AG09309 (cell line): ENCODE results near the gene TCFL5.

Experiments used
- DNase-seq: peaks from one replicate; pipeline ENCODE4 v3.0.0-alpha.2; 2010; ENCODE audit warnings: low read depth
- H3K4me3 ChIP-seq: 2 replicates; pipeline ENCODE4 v1.5.1; 2011; ENCODE audit warnings: mild to moderate bottlenecking, low read depth, low read length, moderate library complexity; ENCODE audit not compliant: control insufficient read depth
- TF ChIP-seq, protein P1 (sequence below): IDR thresholded peaks from 2 replicates; pipeline ENCODE4 v1.5.1; 2011; ENCODE audit warnings: mild to moderate bottlenecking, low read depth, low read length, inconsistent platforms; ENCODE audit not compliant: insufficient read depth, control insufficient read depth; ENCODE audit errors: missing control alignments

TCFL5 gene

GRCh38 chr20:62822788-62823651, 38.6 kb downstream of the TCFL5 start:
- no peak overlapping the region for H3K4me3 ChIP-seq
- TF ChIP-seq, protein P1, sequence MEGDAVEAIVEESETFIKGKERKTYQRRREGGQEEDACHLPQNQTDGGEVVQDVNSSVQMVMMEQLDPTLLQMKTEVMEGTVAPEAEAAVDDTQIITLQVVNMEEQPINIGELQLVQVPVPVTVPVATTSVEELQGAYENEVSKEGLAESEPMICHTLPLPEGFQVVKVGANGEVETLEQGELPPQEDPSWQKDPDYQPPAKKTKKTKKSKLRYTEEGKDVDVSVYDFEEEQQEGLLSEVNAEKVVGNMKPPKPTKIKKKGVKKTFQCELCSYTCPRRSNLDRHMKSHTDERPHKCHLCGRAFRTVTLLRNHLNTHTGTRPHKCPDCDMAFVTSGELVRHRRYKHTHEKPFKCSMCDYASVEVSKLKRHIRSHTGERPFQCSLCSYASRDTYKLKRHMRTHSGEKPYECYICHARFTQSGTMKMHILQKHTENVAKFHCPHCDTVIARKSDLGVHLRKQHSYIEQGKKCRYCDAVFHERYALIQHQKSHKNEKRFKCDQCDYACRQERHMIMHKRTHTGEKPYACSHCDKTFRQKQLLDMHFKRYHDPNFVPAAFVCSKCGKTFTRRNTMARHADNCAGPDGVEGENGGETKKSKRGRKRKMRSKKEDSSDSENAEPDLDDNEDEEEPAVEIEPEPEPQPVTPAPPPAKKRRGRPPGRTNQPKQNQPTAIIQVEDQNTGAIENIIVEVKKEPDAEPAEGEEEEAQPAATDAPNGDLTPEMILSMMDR, result peak; percentile 27
- DNase-seq, result no peak

DNA sequence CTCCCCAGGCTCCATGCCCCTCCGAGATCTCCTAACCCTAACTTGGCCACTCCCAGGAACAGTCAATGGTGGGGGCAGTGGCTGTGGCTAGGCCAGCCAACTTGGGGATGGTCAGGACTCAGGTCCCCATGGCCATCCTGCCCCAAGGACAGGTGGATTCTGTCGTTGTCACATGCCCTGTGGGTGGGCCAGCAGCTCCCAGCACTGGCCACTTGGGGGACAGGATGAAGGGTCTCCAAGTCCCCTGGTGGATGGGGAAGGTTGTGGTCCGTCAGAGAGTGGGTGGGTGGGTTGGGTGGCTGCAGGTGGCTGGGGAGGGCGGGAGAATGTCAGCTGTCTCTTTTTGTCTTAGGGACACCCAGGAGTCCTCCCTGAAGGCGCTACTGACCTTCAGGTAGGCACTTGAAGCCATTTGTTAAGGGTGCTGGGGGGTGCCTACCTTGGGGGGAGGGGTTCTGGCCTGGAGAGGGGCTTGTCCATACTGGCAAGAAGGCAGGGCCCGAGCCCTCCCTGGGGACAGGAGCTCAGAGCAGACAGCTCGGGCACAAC, 39.3 kb downstream of the TCFL5 start:
- no peak for DNase-seq
- TF ChIP-seq, protein P1, result no peak
- H3K4me3 ChIP-seq, result no peak overlapping the region

GRCh38 chr20:62821726-62822210, 39.9 kb downstream of the TCFL5 start:
- no peak overlapping the region for H3K4me3 ChIP-seq
- TF ChIP-seq, protein P1, result no peak
- no peak for DNase-seq

GRCh38 chr20:62820962-62821725, 40.5 kb downstream of the TCFL5 start:
- DNase-seq, result no peak
- TF ChIP-seq, protein P1, result no peak
- H3K4me3 ChIP-seq, result no peak overlapping the region

GRCh38 chr20:62820208-62820961, 41.2 kb downstream of the TCFL5 start:
- H3K4me3 ChIP-seq, result no peak overlapping the region
- no peak for DNase-seq
- TF ChIP-seq, protein P1, result no peak
